Mesenchymal stem cell (in vitro differentiated cells and primary cell): ENCODE results near the gene ARHGDIG.

Experiments
- DNase-seq: peaks from one replicate; pipeline ENCODE4 v3.0.0-alpha.2; 2013
- H2AFZ ChIP-seq: one replicate; pipeline ENCODE4 v1.6.1; 2013; ENCODE audit warnings: low read depth, mild to moderate bottlenecking, control low read depth, inconsistent platforms, low read length, moderate library complexity
- H2AK5ac ChIP-seq: 2 replicates; pipeline ENCODE4 v1.6.1; 2013; ENCODE audit warnings: low read length, moderate library complexity, mild to moderate bottlenecking, inconsistent platforms; ENCODE audit not compliant: severe bottlenecking
- H2BK120ac ChIP-seq: one replicate; pipeline ENCODE4 v1.6.1; 2013; ENCODE audit warnings: low read depth, mild to moderate bottlenecking, inconsistent platforms, low read length, moderate library complexity
- H2BK12ac ChIP-seq, 2 experiments: one replicate each; pipeline ENCODE4 v1.6.1; 2013; ENCODE audit warnings: inconsistent platforms in 2 of 2, low read length in 2 of 2, mild to moderate bottlenecking in 2 of 2, moderate library complexity in 2 of 2, control low read depth in 1 of 2
- H2BK15ac ChIP-seq: one replicate; pipeline ENCODE4 v1.6.1; 2013; ENCODE audit warnings: mild to moderate bottlenecking, low read depth, inconsistent platforms; ENCODE audit not compliant: poor library complexity, severe bottlenecking
- H2BK5ac ChIP-seq: 2 replicates; pipeline ENCODE4 v1.6.1; 2013; ENCODE audit warnings: low read depth, mild to moderate bottlenecking, low read length, control low read depth, inconsistent platforms; ENCODE audit not compliant: poor library complexity, severe bottlenecking
- H3K14ac ChIP-seq, 2 experiments: one replicate each; pipeline ENCODE4 v1.6.1; 2013; ENCODE audit warnings: inconsistent platforms in 2 of 2, low read length in 2 of 2, control low read depth in 1 of 2, mild to moderate bottlenecking in 1 of 2, moderate library complexity in 1 of 2
- H3K18ac ChIP-seq, 2 experiments: one replicate each; pipeline ENCODE4 v1.6.1; 2013; ENCODE audit warnings: inconsistent platforms in 2 of 2, low read length in 2 of 2, control low read depth in 1 of 2, low read depth in 1 of 2, mild to moderate bottlenecking in 1 of 2
- H3K23ac ChIP-seq, 2 experiments: one replicate each; pipeline ENCODE4 v1.6.1; 2013; ENCODE audit warnings: inconsistent platforms in 2 of 2, low read length in 2 of 2, mild to moderate bottlenecking in 2 of 2, moderate library complexity in 2 of 2, control low read depth in 1 of 2
- H3K27ac ChIP-seq: 2 replicates; pipeline ENCODE4 v1.5.1; 2013; ENCODE audit warnings: mild to moderate bottlenecking, moderate library complexity, low read length, control low read depth, inconsistent platforms; ENCODE audit not compliant: poor library complexity, severe bottlenecking
- H3K27me3 ChIP-seq, 2 experiments: 2 replicates each; pipeline versions ENCODE4 v1.6.1 to v1.7.0; 2013; ENCODE audit warnings: low read length in 2 of 2, mild to moderate bottlenecking in 2 of 2, moderate library complexity in 2 of 2, control low read depth in 1 of 2, inconsistent platforms in 1 of 2; ENCODE audit not compliant: control insufficient read depth in 1 of 2, insufficient read depth in 1 of 2
- H3K36me3 ChIP-seq, 2 experiments: 2 replicates each; pipeline versions ENCODE4 v1.6.1 to v1.7.0; 2013; ENCODE audit warnings: low read length in 2 of 2, control low read depth in 1 of 2, inconsistent platforms in 1 of 2, low read depth in 1 of 2, mild to moderate bottlenecking in 1 of 2; ENCODE audit not compliant: insufficient read depth in 2 of 2, control insufficient read depth in 1 of 2
- H3K4ac ChIP-seq, 2 experiments: one replicate each; pipeline ENCODE4 v1.6.1; 2013; ENCODE audit warnings: inconsistent platforms in 2 of 2, low read length in 2 of 2, mild to moderate bottlenecking in 2 of 2, moderate library complexity in 2 of 2, control low read depth in 1 of 2, low read depth in 1 of 2
- H3K4me1 ChIP-seq: 2 replicates; pipeline ENCODE4 v1.6.1; 2013; ENCODE audit warnings: low read depth, low read length, control low read depth; ENCODE audit not compliant: control insufficient read depth, insufficient read depth
- H3K4me2 ChIP-seq: 2 replicates; pipeline ENCODE4 v1.6.1; 2013; ENCODE audit warnings: low read length, mild to moderate bottlenecking, inconsistent platforms; ENCODE audit not compliant: poor library complexity, severe bottlenecking
- H3K4me3 ChIP-seq, 2 experiments: 2 replicates each; pipeline versions ENCODE4 v1.5.1 to v1.7.0; 2013; ENCODE audit warnings: low read length in 2 of 2, mild to moderate bottlenecking in 2 of 2, control low read depth in 1 of 2, low read depth in 1 of 2; ENCODE audit not compliant: insufficient read depth in 1 of 2
- H3K79me1 ChIP-seq: replicated peaks from 2 replicates; pipeline ENCODE4 v1.6.1; 2013; ENCODE audit warnings: mild to moderate bottlenecking, control low read depth, low read length, inconsistent platforms; ENCODE audit not compliant: poor library complexity, severe bottlenecking
- H3K9ac ChIP-seq: 2 replicates; pipeline ENCODE4 v1.7.0; 2013; ENCODE audit warnings: mild to moderate bottlenecking, low read length, moderate library complexity
- H3K9me3 ChIP-seq: 2 replicates; pipeline ENCODE4 v1.7.0; 2013; ENCODE audit warnings: mild to moderate bottlenecking, low read length; ENCODE audit not compliant: control insufficient read depth
- H4K8ac ChIP-seq: one replicate; pipeline ENCODE4 v1.6.1; 2013; ENCODE audit warnings: inconsistent platforms, mild to moderate bottlenecking, low read length, moderate library complexity
- H4K91ac ChIP-seq: one replicate; pipeline ENCODE4 v1.6.1; 2013; ENCODE audit warnings: mild to moderate bottlenecking, low read length, inconsistent platforms
- WGBS: methylation state at CpG from one replicate; pipeline ENCODE4 v1.1.7; 2013; ENCODE audit warnings: mixed read lengths; 5-methylcytosine and 5-hydroxymethylcytosine counted together

Gene ARHGDIG

GRCh38 chr16:287298-287811 lies 7.0 kb downstream of the ARHGDIG start:
- WGBS: 97% methylated on average over 14 of the region's 16 CpGs
- Histone ChIP-seq H3K18ac (no peak overlapping the region), H3K4me2 (no peak overlapping the region), H3K27me3 (peaks cover 0 to 7% of the 10 kb centered on the region in 2 experiments), H2AFZ (no peak overlapping the region), H3K36me3 (peaks cover 23 to 76% of the 10 kb centered on the region in 2 experiments), H3K4ac (no peak overlapping the region), H3K23ac (no peak overlapping the region), H4K8ac (no peak overlapping the region), H3K9ac (no peak overlapping the region), H3K14ac (no peak overlapping the region), H2BK120ac (no peak overlapping the region), H2BK15ac (no peak overlapping the region), H2BK12ac (no peak overlapping the region), H3K4me3 (no peak overlapping the region), H3K27ac (no peak overlapping the region), H2AK5ac (no peak overlapping the region), H2BK5ac (no peak overlapping the region), H3K9me3 (no peaks in the 10 kb centered on the region), H4K91ac (no peak overlapping the region), H3K4me1 (peaks cover 3% of the 10 kb centered on the region), H3K79me1 (peaks cover 4% of the 10 kb centered on the region)
- DNase-seq: no peak

- no peak overlapping the region for H2BK5ac ChIP-seq
- H2BK12ac ChIP-seq: no peak overlapping the region
- H3K9ac ChIP-seq: no peak overlapping the region
- H2BK120ac ChIP-seq: no peak overlapping the region
- H4K91ac ChIP-seq: no peak overlapping the region
- no peaks in the 10 kb centered on the region for H3K27me3 ChIP-seq
- H3K23ac ChIP-seq: no peak overlapping the region
- H3K79me1 ChIP-seq: peaks cover 4% of the 10 kb centered on the region
- peaks cover 3% of the 10 kb centered on the region for H3K4me1 ChIP-seq
- WGBS: 98% methylated on average over 32 of the region's 33 CpGs
- H3K4me2 ChIP-seq: no peak overlapping the region
- H3K36me3 ChIP-seq: peaks cover 29 to 85% of the 10 kb centered on the region in 2 experiments
- H2AFZ ChIP-seq: no peak overlapping the region
- H3K9me3 ChIP-seq: no peaks in the 10 kb centered on the region
- no peak overlapping the region for H3K14ac ChIP-seq
- no peak overlapping the region for H3K18ac ChIP-seq
- H2AK5ac ChIP-seq: no peak overlapping the region
- no peak overlapping the region for H2BK15ac ChIP-seq
- no peak overlapping the region for H3K27ac ChIP-seq
- DNase-seq: no peak
- H3K4ac ChIP-seq: no peak overlapping the region
- H3K4me3 ChIP-seq: no peak overlapping the region
- no peak overlapping the region for H4K8ac ChIP-seq
Measured at GRCh38 chr16:287981-288920, 7.9 kb downstream of the ARHGDIG start.

- DNase-seq: no peak
- no peak overlapping the region for H2BK5ac ChIP-seq
Measured at GRCh38 chr16:289395-289997, 9.1 kb downstream of the ARHGDIG start.

GRCh38 chr16:290015-290680 lies 9.8 kb downstream of the ARHGDIG start:
- no peak overlapping the region for H2BK120ac ChIP-seq
- peaks cover 3% of the 10 kb centered on the region for H3K4me1 ChIP-seq
- no peak overlapping the region for H2BK15ac ChIP-seq
- WGBS: 93% methylated on average over 25 of the region's 25 CpGs
- H3K9ac ChIP-seq: no peak overlapping the region
- H2AFZ ChIP-seq: no peak overlapping the region
- peaks cover 29 to 84% of the 10 kb centered on the region in 2 experiments for H3K36me3 ChIP-seq
- no peak overlapping the region for H3K4me2 ChIP-seq
- no peak overlapping the region for H2AK5ac ChIP-seq
- H3K9me3 ChIP-seq: no peaks in the 10 kb centered on the region
- H3K18ac ChIP-seq: no peak overlapping the region
- no peak overlapping the region for H2BK12ac ChIP-seq
- DNase-seq: no peak
- no peak overlapping the region for H3K27ac ChIP-seq
- no peak overlapping the region for H2BK5ac ChIP-seq
- no peak overlapping the region for H3K4me3 ChIP-seq
- H4K91ac ChIP-seq: peak overlapping the region; percentile 8
- no peak overlapping the region for H3K14ac ChIP-seq
- H3K4ac ChIP-seq: no peak overlapping the region
- no peak overlapping the region for H3K23ac ChIP-seq
- H4K8ac ChIP-seq: no peak overlapping the region
- H3K27me3 ChIP-seq: no peaks in the 10 kb centered on the region
- H3K79me1 ChIP-seq: peaks cover 4% of the 10 kb centered on the region

More at GRCh38 chr16:289395-289997, 9.1 kb downstream of the ARHGDIG start:
- no peaks in the 10 kb centered on the region for H3K27me3 ChIP-seq
- no peak overlapping the region for H2BK12ac ChIP-seq
- H3K23ac ChIP-seq: no peak overlapping the region
- H3K18ac ChIP-seq: no peak overlapping the region
- no peak overlapping the region for H3K9ac ChIP-seq
- H3K4me2 ChIP-seq: no peak overlapping the region
- H3K9me3 ChIP-seq: no peaks in the 10 kb centered on the region
- H4K91ac ChIP-seq: no peak overlapping the region
- peaks cover 29 to 88% of the 10 kb centered on the region in 2 experiments for H3K36me3 ChIP-seq
- H3K27ac ChIP-seq: no peak overlapping the region
- H2AK5ac ChIP-seq: no peak overlapping the region
- 98% methylated on average over 22 of the region's 22 CpGs for WGBS
- H3K79me1 ChIP-seq: peaks cover 4% of the 10 kb centered on the region
- H2BK120ac ChIP-seq: no peak overlapping the region
- H3K14ac ChIP-seq: no peak overlapping the region
- H2AFZ ChIP-seq: no peak overlapping the region
- H3K4ac ChIP-seq: no peak overlapping the region
- no peak overlapping the region for H2BK15ac ChIP-seq
- H3K4me3 ChIP-seq: no peak overlapping the region
- H4K8ac ChIP-seq: no peak overlapping the region
- peaks cover 3% of the 10 kb centered on the region for H3K4me1 ChIP-seq
